Measurements from ENCODE around the gene METAP2. TPM values are rescaled to one million over a fixed set of nuclear protein-coding genes. Genes with fewer than 3 reads are reported as not detected.

METAP2 gene
- total and polyA plus RNA-seq, 11 donors = 50.9 to 69.8 (median 55.8) TPM

- no peak for TF ChIP-seq POLR2A (IDR thresholded peaks at IDR 0.05)
- TF ChIP-seq CTCF (IDR thresholded peaks at IDR 0.05) = no peak
- ATAC-seq (no peak), DNase-seq (no peak)
- no peaks in the 10 kb centered on the region for H3K9me3 ChIP-seq
- peaks cover 0 to 88% (median 57%) of the 10 kb centered on the region in 9 donors for H3K36me3 ChIP-seq
- H3K4me1 ChIP-seq = peaks cover 0 to 13% (median 2%) of the 10 kb centered on the region in 12 donors
- no peaks in the 10 kb centered on the region for H3K27me3 ChIP-seq
- intact Hi-C loops (cut with DNase I) = no loop called here
- 82 to 93% (median 85%) methylated on average over 2 of the region's 2 CpGs for WGBS, 4 donors
- H3K27ac ChIP-seq = no peak overlapping the region
- H3K4me3 ChIP-seq = no peak overlapping the region
Measured at GRCh38 chr12:95487024-95487423, 13.1 kb downstream of the METAP2 start.

- no peak for TF ChIP-seq CTCF (IDR thresholded peaks at IDR 0.05)
- no peak for TF ChIP-seq POLR2A (IDR thresholded peaks at IDR 0.05)
- Histone ChIP-seq H3K9me3 (no peaks in the 10 kb centered on the region), H3K36me3 (peaks cover 0 to 98% (median 59%) of the 10 kb centered on the region in 9 donors), H3K27ac (no peak overlapping the region), H3K27me3 (no peaks in the 10 kb centered on the region), H3K4me3 (no peak overlapping the region), H3K4me1 (no peaks in the 10 kb centered on the region)
- no peak for DNase-seq
- 92 to 98% (median 95%) methylated on average over 2 of the region's 2 CpGs for WGBS, 4 donors
- ATAC-seq = no peak
- intact Hi-C loops (cut with DNase I) = no loop called here
Measured at GRCh38 chr12:95492462-95492861, 18.5 kb downstream of the METAP2 start.

GRCh38 chr12:95494888-95495287 is 20.9 kb downstream of the METAP2 start:
- Histone ChIP-seq H3K4me3 (no peak overlapping the region), H3K9me3 (peaks cover 0 to 6% (median 0%) of the 10 kb centered on the region in 12 donors), H3K27me3 (no peaks in the 10 kb centered on the region), H3K27ac (no peak overlapping the region), H3K36me3 (peaks cover 3 to 98% (median 64%) of the 10 kb centered on the region in 9 donors), H3K4me1 (no peaks in the 10 kb centered on the region)
- DNase-seq = no peak
- intact Hi-C loops (cut with DNase I) = no loop called here
- ATAC-seq = no peak
- TF ChIP-seq POLR2A (IDR thresholded peaks at IDR 0.05) (no peak), CTCF (IDR thresholded peaks at IDR 0.05) (no peak)
- 95 to 99% (median 96%) methylated on average over 2 of the region's 2 CpGs for WGBS, 4 donors

GRCh38 chr12:95495433-95495832 is 21.5 kb downstream of the METAP2 start:
- Histone ChIP-seq H3K36me3 (peaks cover 3 to 98% (median 67%) of the 10 kb centered on the region in 9 donors), H3K9me3 (peaks cover 0 to 6% (median 0%) of the 10 kb centered on the region in 12 donors), H3K4me1 (no peaks in the 10 kb centered on the region), H3K27ac (no peak overlapping the region), H3K27me3 (no peaks in the 10 kb centered on the region), H3K4me3 (no peak overlapping the region)
- WGBS, 4 donors = 92 to 96% (median 94%) methylated on average over 1 of the region's 1 CpG
- ATAC-seq (no peak), DNase-seq (no peak)
- intact Hi-C loops (cut with DNase I) = no loop called here
- TF ChIP-seq POLR2A (IDR thresholded peaks at IDR 0.05) (no peak), CTCF (IDR thresholded peaks at IDR 0.05) (no peak)
